Panc1 (cell line): Measurements from ENCODE around the gene SESN1. TPM values are rescaled to one million over a fixed set of nuclear protein-coding genes. Genes with fewer than 3 reads are reported as not detected.

Source experiments
- ATAC-seq: fragments of 200-7000 bp; cut with Tn5 transposase; 2 replicates; pipeline ENCODE4 v1.9.1; 2020; ENCODE audit warnings: mild to moderate bottlenecking, moderate library complexity
- BruUV-seq: library from RNA; stranded (reverse); fragments of 400-500 nt; replicated peaks from 2 replicates; lab custom pipeline; 2021; lab: Mats Ljungman, UMichigan
- CTCF ChIA-PET: fragments of 300-600 bp; sonication (Branson Sonifier 250); formaldehyde crosslinking; loops from one replicate; lab custom pipeline; 2022; ENCODE audit warnings: antibody characterized with exemption; lab: Charles Lee
- POLR2A ChIA-PET: fragments of 300-600 bp; sonication (Branson Sonifier 250); formaldehyde crosslinking; loops from one replicate; lab custom pipeline; 2022; ENCODE audit warnings: antibody characterized with exemption; lab: Charles Lee
- DNase-seq: peaks from one replicate; pipeline ENCODE4 v3.0.0-alpha.2; 2010; ENCODE audit warnings: low read depth, low spot score
- H3K27ac ChIP-seq: 2 replicates; pipeline ENCODE4 v1.5.1; 2011; ENCODE audit warnings: mild to moderate bottlenecking, low read length, inconsistent platforms
- H3K27me3 ChIP-seq: fragments of 200-500 bp; sonication (Bioruptor generic); 2 replicates; pipeline ENCODE4 v1.6.0; 2014; ENCODE audit warnings: low read length, inconsistent platforms; ENCODE audit not compliant: control insufficient read depth, insufficient read depth
- H3K36me3 ChIP-seq: fragments of 200-500 bp; sonication (Bioruptor generic); 2 replicates; pipeline ENCODE4 v1.5.1; 2014; ENCODE audit warnings: inconsistent platforms, mild to moderate bottlenecking, low read length, moderate library complexity; ENCODE audit not compliant: control insufficient read depth, insufficient read depth
- H3K4me1 ChIP-seq: 2 replicates; pipeline ENCODE4 v1.5.1; 2011; ENCODE audit warnings: inconsistent platforms, mild to moderate bottlenecking, low read length, moderate library complexity; ENCODE audit not compliant: control insufficient read depth, insufficient read depth
- H3K4me3 ChIP-seq, 2 experiments: 2 replicates each; pipeline ENCODE4 v1.5.1; 2011 to 2012; ENCODE audit warnings: low read depth in 2 of 2, low read length in 2 of 2, mild to moderate bottlenecking in 2 of 2, inconsistent platforms in 1 of 2, moderate library complexity in 1 of 2
- H3K9me3 ChIP-seq: fragments of 200-500 bp; sonication (Bioruptor generic); 2 replicates; pipeline ENCODE4 v1.5.1; 2014; ENCODE audit warnings: low read depth, mild to moderate bottlenecking, inconsistent platforms, low read length, moderate library complexity; ENCODE audit not compliant: control insufficient read depth, insufficient read depth
- POLR2AphosphoS5 ChIP-seq: IDR thresholded peaks from 2 replicates; pipeline ENCODE4 v1.6.1; 2012; ENCODE audit warnings: mild to moderate bottlenecking, low read depth, low read length, moderate library complexity
- SIN3A ChIP-seq: IDR thresholded peaks from 2 replicates; pipeline ENCODE4 v1.6.1; 2012; ENCODE audit warnings: low read depth, mild to moderate bottlenecking, low read length, moderate library complexity, borderline replicate concordance; ENCODE audit not compliant: insufficient read depth
- TCF7L2 ChIP-seq: IDR thresholded peaks from 2 replicates; pipeline ENCODE4 v1.6.1; 2011; ENCODE audit warnings: mild to moderate bottlenecking, low read depth, low read length, inconsistent platforms
- in situ Hi-C: cut with HindIII; loops from 2 replicates; pipeline ENCODE4 v1.10.0; 2016; ENCODE audit warnings: low sequenced_read_pairs, low pct_unique_long_range_greater_than_20kb
- intact Hi-C: fragments of 100-400 bp; cut with micrococcal nuclease; formaldehyde crosslinking; loops from one replicate; pipeline ENCODE4 v1.10.0; 2022; ENCODE audit not compliant: unreplicated experiment
- total RNA-seq: library from RNA; stranded (reverse); gene quantifications from one replicate; pipeline ENCODE4 v1.2.1, GENCODE V29; 2021; ENCODE audit not compliant: unreplicated experiment
- TF ChIP-seq, protein P1 (sequence below), 2 experiments: IDR thresholded peaks; 2 replicates each; pipeline ENCODE4 v1.6.1; 2011 to 2012; ENCODE audit warnings: low read depth in 2 of 2, control low read depth in 1 of 2, low read length in 1 of 2, mild to moderate bottlenecking in 1 of 2, moderate library complexity in 1 of 2; ENCODE audit not compliant: insufficient read depth in 1 of 2
- TF ChIP-seq, protein P2 (sequence below): fragments of 450-650 bp; IDR thresholded peaks from 2 replicates; pipeline ENCODE4 v1.5.1; 2017; ENCODE audit warnings: mild to moderate bottlenecking

SESN1 gene
- total RNA-seq, 1 experiment from 2014 or later: 11.3 TPM

GRCh38 chr6:108993876-108994275 lies 100.8 kb downstream of the SESN1 start:
- no TSS peak for BruUV-seq
- no peaks in the 10 kb centered on the region for H3K4me1 ChIP-seq
- ATAC-seq: no peak
- no peak for DNase-seq
- no peak overlapping the region for H3K4me3 ChIP-seq
- H3K27me3 ChIP-seq: no peaks in the 10 kb centered on the region
- in situ Hi-C loops: no loop called here
- no peaks in the 10 kb centered on the region for H3K36me3 ChIP-seq
- ChIA-PET CTCF (interaction anchor here (0.6 kb wide), 1 partner anchor 75 kb away, joined by 5 read pairs; no protein-coding TSS in a partner anchor), POLR2A (interaction anchor here (0.6 kb wide), 2 partner anchors 574 to 785 kb away, joined by 4 to 14 read pairs; no protein-coding TSS in a partner anchor)
- no peak for TF ChIP-seq TCF7L2
- TF ChIP-seq, protein P1, sequence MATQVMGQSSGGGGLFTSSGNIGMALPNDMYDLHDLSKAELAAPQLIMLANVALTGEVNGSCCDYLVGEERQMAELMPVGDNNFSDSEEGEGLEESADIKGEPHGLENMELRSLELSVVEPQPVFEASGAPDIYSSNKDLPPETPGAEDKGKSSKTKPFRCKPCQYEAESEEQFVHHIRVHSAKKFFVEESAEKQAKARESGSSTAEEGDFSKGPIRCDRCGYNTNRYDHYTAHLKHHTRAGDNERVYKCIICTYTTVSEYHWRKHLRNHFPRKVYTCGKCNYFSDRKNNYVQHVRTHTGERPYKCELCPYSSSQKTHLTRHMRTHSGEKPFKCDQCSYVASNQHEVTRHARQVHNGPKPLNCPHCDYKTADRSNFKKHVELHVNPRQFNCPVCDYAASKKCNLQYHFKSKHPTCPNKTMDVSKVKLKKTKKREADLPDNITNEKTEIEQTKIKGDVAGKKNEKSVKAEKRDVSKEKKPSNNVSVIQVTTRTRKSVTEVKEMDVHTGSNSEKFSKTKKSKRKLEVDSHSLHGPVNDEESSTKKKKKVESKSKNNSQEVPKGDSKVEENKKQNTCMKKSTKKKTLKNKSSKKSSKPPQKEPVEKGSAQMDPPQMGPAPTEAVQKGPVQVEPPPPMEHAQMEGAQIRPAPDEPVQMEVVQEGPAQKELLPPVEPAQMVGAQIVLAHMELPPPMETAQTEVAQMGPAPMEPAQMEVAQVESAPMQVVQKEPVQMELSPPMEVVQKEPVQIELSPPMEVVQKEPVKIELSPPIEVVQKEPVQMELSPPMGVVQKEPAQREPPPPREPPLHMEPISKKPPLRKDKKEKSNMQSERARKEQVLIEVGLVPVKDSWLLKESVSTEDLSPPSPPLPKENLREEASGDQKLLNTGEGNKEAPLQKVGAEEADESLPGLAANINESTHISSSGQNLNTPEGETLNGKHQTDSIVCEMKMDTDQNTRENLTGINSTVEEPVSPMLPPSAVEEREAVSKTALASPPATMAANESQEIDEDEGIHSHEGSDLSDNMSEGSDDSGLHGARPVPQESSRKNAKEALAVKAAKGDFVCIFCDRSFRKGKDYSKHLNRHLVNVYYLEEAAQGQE (IDR thresholded peaks at IDR 0.05; ENCODE audit: insufficient read depth in 1 of 2, low read depth in 2 of 2, low read length in 1 of 2): no peak
- TF ChIP-seq SIN3A: no peak
- H3K27ac ChIP-seq: no peak overlapping the region
- no peaks in the 10 kb centered on the region for H3K9me3 ChIP-seq
- intact Hi-C loops: no loop called here

DNA sequence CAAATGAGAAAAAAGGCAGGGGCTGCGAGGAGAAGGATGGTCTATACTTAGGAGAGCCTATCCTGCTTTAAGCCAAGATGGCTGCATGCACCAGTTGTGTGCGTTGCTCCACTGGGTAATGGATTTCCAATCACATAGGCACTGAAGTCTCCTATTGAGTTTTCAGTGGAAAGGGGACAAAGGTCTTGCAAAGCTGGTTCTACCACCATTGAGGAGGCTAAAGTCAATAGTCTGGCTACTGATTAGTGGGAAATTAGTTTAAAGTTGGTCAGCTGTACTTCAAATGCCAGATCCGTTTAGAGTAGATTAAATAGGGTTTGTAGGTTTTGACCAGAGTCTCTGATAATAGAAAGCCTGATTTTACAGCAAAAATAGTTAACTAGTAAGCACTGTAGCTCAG lies 104.9 kb downstream of the SESN1 start:
- no peak overlapping the region for H3K4me3 ChIP-seq
- no peaks in the 10 kb centered on the region for H3K4me1 ChIP-seq
- BruUV-seq: no TSS peak
- H3K9me3 ChIP-seq: no peaks in the 10 kb centered on the region
- H3K27ac ChIP-seq: no peak overlapping the region
- intact Hi-C loops: no loop called here
- no peaks in the 10 kb centered on the region for H3K27me3 ChIP-seq
- TF ChIP-seq, protein P2, sequence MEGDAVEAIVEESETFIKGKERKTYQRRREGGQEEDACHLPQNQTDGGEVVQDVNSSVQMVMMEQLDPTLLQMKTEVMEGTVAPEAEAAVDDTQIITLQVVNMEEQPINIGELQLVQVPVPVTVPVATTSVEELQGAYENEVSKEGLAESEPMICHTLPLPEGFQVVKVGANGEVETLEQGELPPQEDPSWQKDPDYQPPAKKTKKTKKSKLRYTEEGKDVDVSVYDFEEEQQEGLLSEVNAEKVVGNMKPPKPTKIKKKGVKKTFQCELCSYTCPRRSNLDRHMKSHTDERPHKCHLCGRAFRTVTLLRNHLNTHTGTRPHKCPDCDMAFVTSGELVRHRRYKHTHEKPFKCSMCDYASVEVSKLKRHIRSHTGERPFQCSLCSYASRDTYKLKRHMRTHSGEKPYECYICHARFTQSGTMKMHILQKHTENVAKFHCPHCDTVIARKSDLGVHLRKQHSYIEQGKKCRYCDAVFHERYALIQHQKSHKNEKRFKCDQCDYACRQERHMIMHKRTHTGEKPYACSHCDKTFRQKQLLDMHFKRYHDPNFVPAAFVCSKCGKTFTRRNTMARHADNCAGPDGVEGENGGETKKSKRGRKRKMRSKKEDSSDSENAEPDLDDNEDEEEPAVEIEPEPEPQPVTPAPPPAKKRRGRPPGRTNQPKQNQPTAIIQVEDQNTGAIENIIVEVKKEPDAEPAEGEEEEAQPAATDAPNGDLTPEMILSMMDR: no peak
- TF ChIP-seq POLR2AphosphoS5 (no peak), SIN3A (no peak), TCF7L2 (no peak)
- TF ChIP-seq, protein P1 (IDR thresholded peaks at IDR 0.05; ENCODE audit: insufficient read depth in 1 of 2, low read depth in 2 of 2, low read length in 1 of 2): no peak
- ChIA-PET CTCF (no interaction called here), POLR2A (no interaction called here)
- H3K36me3 ChIP-seq: no peaks in the 10 kb centered on the region
- in situ Hi-C loops: no loop called here
- no peak for DNase-seq
- ATAC-seq: no peak
